ENCODE results near the gene AHCYL2. TPM values are rescaled to one million over a fixed set of nuclear protein-coding genes. Genes with fewer than 3 reads are reported as not detected.

Gene AHCYL2
- total RNA-seq, 1 experiment from 2014 or later = 23.2 TPM

- Mint-ChIP-seq H3K27me3 (ENCODE audit: low read depth) (no peaks in the 10 kb centered on the region), H3K9me3 (peaks cover 0 to 8% of the 10 kb centered on the region in 2 experiments; a peak in 1 of 5 replicates), H3K36me3 (ENCODE audit: insufficient read depth in 1 of 3, low read depth in 3 of 3) (peaks cover 23 to 42% (median 40%) of the 10 kb centered on the region in 3 experiments), H3K27ac (peak overlapping the region in 2 of 3 experiments; percentile 39 to 40; a peak in 3 of 7 replicates), H3K4me1 (peaks cover 0 to 2% of the 10 kb centered on the region in 2 experiments; a peak in 1 of 4 replicates), H3K4me3 (no peak overlapping the region)
- DNase-seq = no peak
- H2AK5ac ChIP-seq (ENCODE audit: insufficient read length, low read length) = no peak overlapping the region
- H3T11ph ChIP-seq (ENCODE audit: low read length) = no peak overlapping the region
- H4K91ac ChIP-seq (ENCODE audit: insufficient read length, low read depth, low read length) = no peak overlapping the region
- WGBS (ENCODE audit: extremely low coverage, insufficient read length, low lambda C conversion rate) = no CpG with 5 or more reads among the region's 8 CpGs
- no peak overlapping the region for H2BK12ac ChIP-seq (ENCODE audit: insufficient read length, low read depth, low read length)
- no peaks in the 10 kb centered on the region for H3K4me1 ChIP-seq (ENCODE audit: insufficient read depth, low read length)
- no peak overlapping the region for H3K4me2 ChIP-seq (ENCODE audit: insufficient read depth, insufficient read length, low read length)
- H2BK20ac ChIP-seq (ENCODE audit: low read depth, low read length, poor library complexity, severe bottlenecking) = no peak overlapping the region
- H3K23me2 ChIP-seq (ENCODE audit: insufficient read length, low read depth, low read length, poor library complexity, severe bottlenecking) = no peaks in the 10 kb centered on the region
- no peaks in the 10 kb centered on the region for H3K27me3 ChIP-seq (ENCODE audit: insufficient read depth, low read length)
- no peak overlapping the region for H3K56ac ChIP-seq (ENCODE audit: insufficient read length, low read depth, low read length)
- H3K18ac ChIP-seq (ENCODE audit: insufficient read length, low read depth, low read length) = no peak overlapping the region
- no peak overlapping the region for H3K4ac ChIP-seq (ENCODE audit: low read depth, low read length)
- H3K9me3 ChIP-seq (ENCODE audit: control insufficient read depth, low read depth, low read length) = no peaks in the 10 kb centered on the region
- H2BK120ac ChIP-seq (ENCODE audit: low read depth, low read length, poor library complexity, severe bottlenecking) = no peak overlapping the region
- H4K8ac ChIP-seq (replicated peaks; ENCODE audit: insufficient read length, low read depth, low read length) = no peak overlapping the region
- no peak for TF ChIP-seq CTCF (conservative IDR thresholded peaks at IDR 0.05)
- no peak overlapping the region for H3K27ac ChIP-seq (ENCODE audit: insufficient read length, low read depth, low read length)
- no peak overlapping the region for H3K9ac ChIP-seq (ENCODE audit: extremely low read depth, insufficient read length, low read length)
- H2BK5ac ChIP-seq (ENCODE audit: insufficient read length, low read length) = no peak overlapping the region
- no peak overlapping the region for H2BK15ac ChIP-seq (ENCODE audit: low read depth, low read length)
- H2AFZ ChIP-seq (ENCODE audit: low read length) = no peak overlapping the region
- H4K20me1 ChIP-seq (ENCODE audit: control insufficient read depth, insufficient read depth, insufficient read length) = no peaks in the 10 kb centered on the region
- H3K79me1 ChIP-seq (ENCODE audit: insufficient read depth, low read depth, low read length, poor library complexity, severe bottlenecking) = no peaks in the 10 kb centered on the region
- peaks cover 3% of the 10 kb centered on the region; the same call in 1 of the 2 replicates for H3K79me2 ChIP-seq (ENCODE audit: insufficient read depth, low read length)
- no peak overlapping the region for H4K5ac ChIP-seq (ENCODE audit: insufficient read length, low read depth, low read length)
- H3K23ac ChIP-seq (ENCODE audit: insufficient read length, low read depth, low read length) = no peak overlapping the region
- H3K14ac ChIP-seq (ENCODE audit: insufficient read depth, low read length) = no peak overlapping the region
These were observed 22.6 kb upstream of the AHCYL2 start for GRCh38 chr7:129202058-129202777.

Data from H9 (cell line).